SU-DHL-6 (cell line): Measurements from ENCODE around the gene LAMTOR5.

Experiments
- EZH2phosphoT487 ChIP-seq: fragments of 200-600 bp; sonication (generic), shearing (Covaris generic); conservative IDR thresholded peaks from 2 replicates; pipeline ENCODE4 v1.6.1; 2018; ENCODE audit warnings: mild to moderate bottlenecking, antibody characterized with exemption, low read length, moderate library complexity, mixed read lengths
- TF ChIP-seq, protein P1 (sequence below): fragments of 200-600 bp; sonication (generic); IDR thresholded peaks from one replicate; pipeline ENCODE4 v1.5.1; 2017; ENCODE audit warnings: antibody characterized with exemption, mild to moderate bottlenecking, low read length, moderate library complexity; ENCODE audit not compliant: insufficient read depth, poor library complexity, severe bottlenecking

DNA sequence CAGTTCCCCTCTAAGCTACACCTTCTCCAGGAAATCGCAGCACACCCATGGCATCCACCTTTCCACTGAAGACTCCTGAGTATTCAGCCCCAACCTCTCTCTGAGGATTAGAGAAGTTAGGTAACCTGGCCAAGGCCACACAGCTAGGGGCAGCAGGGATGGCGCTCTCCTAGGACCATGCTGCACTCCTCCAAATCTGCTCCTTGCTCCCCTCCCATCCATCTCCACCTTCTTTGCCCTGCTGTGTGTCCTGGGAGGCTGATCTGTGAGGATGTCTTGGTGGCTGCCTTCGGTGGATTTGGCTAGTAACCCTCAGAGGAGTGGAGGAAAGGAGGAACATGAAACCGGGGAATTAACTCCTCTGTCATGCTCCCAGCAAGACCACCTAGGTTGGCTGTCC is 23.4 kb upstream of the LAMTOR5 start:
- no peak for TF ChIP-seq EZH2phosphoT487
- TF ChIP-seq, protein P1, sequence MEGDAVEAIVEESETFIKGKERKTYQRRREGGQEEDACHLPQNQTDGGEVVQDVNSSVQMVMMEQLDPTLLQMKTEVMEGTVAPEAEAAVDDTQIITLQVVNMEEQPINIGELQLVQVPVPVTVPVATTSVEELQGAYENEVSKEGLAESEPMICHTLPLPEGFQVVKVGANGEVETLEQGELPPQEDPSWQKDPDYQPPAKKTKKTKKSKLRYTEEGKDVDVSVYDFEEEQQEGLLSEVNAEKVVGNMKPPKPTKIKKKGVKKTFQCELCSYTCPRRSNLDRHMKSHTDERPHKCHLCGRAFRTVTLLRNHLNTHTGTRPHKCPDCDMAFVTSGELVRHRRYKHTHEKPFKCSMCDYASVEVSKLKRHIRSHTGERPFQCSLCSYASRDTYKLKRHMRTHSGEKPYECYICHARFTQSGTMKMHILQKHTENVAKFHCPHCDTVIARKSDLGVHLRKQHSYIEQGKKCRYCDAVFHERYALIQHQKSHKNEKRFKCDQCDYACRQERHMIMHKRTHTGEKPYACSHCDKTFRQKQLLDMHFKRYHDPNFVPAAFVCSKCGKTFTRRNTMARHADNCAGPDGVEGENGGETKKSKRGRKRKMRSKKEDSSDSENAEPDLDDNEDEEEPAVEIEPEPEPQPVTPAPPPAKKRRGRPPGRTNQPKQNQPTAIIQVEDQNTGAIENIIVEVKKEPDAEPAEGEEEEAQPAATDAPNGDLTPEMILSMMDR = no peak
